ENCODE measurements around the gene ATP13A3. TPM values are rescaled to one million over a fixed set of nuclear protein-coding genes. Genes with fewer than 3 reads are reported as not detected.

The ATP13A3 gene
- total RNA-seq, 4 donors from 2014 or later, result 23.6 to 129 (median 69.8) TPM

- 48 to 69% methylated on average over 4 to 7 of the region's 7 CpGs for WGBS, 2 donors (ENCODE audit: low coverage in 1 of 2)
- H3K36me3 ChIP-seq, result no peaks in the 10 kb centered on the region
- H3K27me3 ChIP-seq, result no peaks in the 10 kb centered on the region
- no peak overlapping the region for H3K4me3 ChIP-seq
- intact Hi-C loops (cut with DNase I; ENCODE audit: low total_unique reads), result no loop called here
- no peak overlapping the region for H3K27ac ChIP-seq
- peaks cover 0 to 6% of the 10 kb centered on the region in 2 donors for H3K9me3 ChIP-seq
- in situ Hi-C loops (cut with MboI; ENCODE audit: low pct_ligation_motif_present in 1 of 4, low pct_unique_long_range_greater_than_20kb in 1 of 4, low sequenced_read_pairs in 3 of 4), result no loop called here
- DNase-seq, result no peak
- no peaks in the 10 kb centered on the region for H3K4me1 ChIP-seq
- no peak for TF ChIP-seq POLR2A (IDR thresholded peaks at IDR 0.05)
Measured at GRCh38 chr3:194386648-194387047, 100.2 kb downstream of the ATP13A3 start.

DNA sequence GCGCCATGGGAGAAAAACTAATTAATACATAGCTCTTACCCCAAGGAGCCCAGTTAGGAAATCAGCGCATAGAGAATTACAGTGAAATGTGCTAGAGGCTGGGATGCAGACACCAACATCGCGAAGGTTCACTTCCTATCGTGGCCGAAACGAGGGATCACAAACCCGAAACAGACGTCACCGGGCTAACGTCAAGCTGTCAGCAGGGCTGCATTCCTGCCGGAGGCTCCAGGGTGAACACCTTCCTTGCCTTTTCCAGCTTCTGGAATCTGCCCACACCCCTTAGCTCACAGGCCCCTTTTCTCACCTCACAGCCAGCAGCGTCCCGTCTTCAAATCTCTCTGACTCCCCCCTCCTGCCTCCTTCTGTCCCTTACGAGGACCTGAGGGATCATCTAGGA is 100.7 kb downstream of the ATP13A3 start:
- in situ Hi-C loops (cut with MboI; ENCODE audit: low pct_ligation_motif_present in 1 of 4, low pct_unique_long_range_greater_than_20kb in 1 of 4, low sequenced_read_pairs in 3 of 4), result no loop called here
- TF ChIP-seq POLR2A (IDR thresholded peaks at IDR 0.05) (no peak), CTCF (IDR thresholded peaks at IDR 0.05) (no peak)

GRCh38 chr3:194384569-194385001 is 102.2 kb downstream of the ATP13A3 start:
- TF ChIP-seq POLR2A (IDR thresholded peaks at IDR 0.05) (no peak), POLR2AphosphoS5 (IDR thresholded peaks at IDR 0.05) (no peak), CTCF (IDR thresholded peaks at IDR 0.05) (no peak), EP300 (IDR thresholded peaks at IDR 0.05; ENCODE audit: low read depth) (no peak)
- Histone ChIP-seq H3K27ac (no peak overlapping the region), H3K4me1 (no peaks in the 10 kb centered on the region), H3K27me3 (no peaks in the 10 kb centered on the region), H3K4me3 (no peak overlapping the region), H3K36me3 (no peaks in the 10 kb centered on the region), H3K9me3 (no peaks in the 10 kb centered on the region)
- no peak for DNase-seq
- 87 to 89% methylated on average over 6 to 12 of the region's 12 CpGs for WGBS, 2 donors (ENCODE audit: low coverage in 1 of 2)
- intact Hi-C loops (cut with DNase I; ENCODE audit: low total_unique reads) (no loop called here), in situ Hi-C loops (cut with MboI; ENCODE audit: low pct_ligation_motif_present in 1 of 4, low pct_unique_long_range_greater_than_20kb in 1 of 4, low sequenced_read_pairs in 3 of 4) (no loop called here)

More for the DNA sequence above, 100.7 kb downstream of the ATP13A3 start:
- H3K9me3 ChIP-seq, result peaks cover 0 to 5% of the 10 kb centered on the region in 2 donors
- intact Hi-C loops (cut with DNase I; ENCODE audit: low total_unique reads), result no loop called here
- H3K27me3 ChIP-seq, result no peaks in the 10 kb centered on the region
- H3K4me3 ChIP-seq, result no peak overlapping the region
- no peaks in the 10 kb centered on the region for H3K4me1 ChIP-seq
- H3K27ac ChIP-seq, result no peak overlapping the region
- no peak for DNase-seq
- 87 to 91% methylated on average over 14 to 15 of the region's 15 CpGs for WGBS, 2 donors (ENCODE audit: low coverage in 1 of 2)
- no peaks in the 10 kb centered on the region for H3K36me3 ChIP-seq

GRCh38 chr3:194384156-194384555 is 102.6 kb downstream of the ATP13A3 start:
- TF ChIP-seq POLR2AphosphoS5 (IDR thresholded peaks at IDR 0.05) (no peak), EP300 (IDR thresholded peaks at IDR 0.05; ENCODE audit: low read depth) (no peak), CTCF (IDR thresholded peaks at IDR 0.05) (no peak), POLR2A (IDR thresholded peaks at IDR 0.05) (no peak)
- in situ Hi-C loops (cut with MboI; ENCODE audit: low pct_ligation_motif_present in 1 of 4, low pct_unique_long_range_greater_than_20kb in 1 of 4, low sequenced_read_pairs in 3 of 4), result no loop called here
- DNase-seq, result no peak

GRCh38 chr3:194383276-194383940 is 103.4 kb downstream of the ATP13A3 start:
- no peak for DNase-seq
- Histone ChIP-seq H3K4me1 (no peaks in the 10 kb centered on the region), H3K27ac (no peak overlapping the region), H3K9me3 (no peaks in the 10 kb centered on the region), H3K27me3 (no peaks in the 10 kb centered on the region), H3K36me3 (no peaks in the 10 kb centered on the region), H3K4me3 (no peak overlapping the region)
- TF ChIP-seq POLR2A (IDR thresholded peaks at IDR 0.05) (no peak), CTCF (IDR thresholded peaks at IDR 0.05) (no peak), EP300 (IDR thresholded peaks at IDR 0.05; ENCODE audit: low read depth) (no peak), POLR2AphosphoS5 (IDR thresholded peaks at IDR 0.05) (no peak)
- intact Hi-C loops (cut with DNase I; ENCODE audit: low total_unique reads), result no loop called here
- in situ Hi-C loops (cut with MboI; ENCODE audit: low pct_ligation_motif_present in 1 of 4, low pct_unique_long_range_greater_than_20kb in 1 of 4, low sequenced_read_pairs in 3 of 4), result no loop called here
- WGBS, 2 donors (ENCODE audit: low coverage in 1 of 2), result 81 to 93% methylated on average over 5 to 14 of the region's 14 CpGs

More at GRCh38 chr3:194384156-194384555, 102.6 kb downstream of the ATP13A3 start:
- 74 to 80% methylated on average over 6 of the region's 6 CpGs for WGBS, 2 donors (ENCODE audit: low coverage in 1 of 2)
- intact Hi-C loops (cut with DNase I; ENCODE audit: low total_unique reads), result no loop called here
- Histone ChIP-seq H3K27me3 (no peaks in the 10 kb centered on the region), H3K36me3 (no peaks in the 10 kb centered on the region), H3K27ac (no peak overlapping the region), H3K4me3 (no peak overlapping the region), H3K4me1 (no peaks in the 10 kb centered on the region), H3K9me3 (no peaks in the 10 kb centered on the region)

Data from transverse colon (tissue), 4 donors.